H9 (cell line): ENCODE results near the gene MTNR1A. TPM values are rescaled to one million over a fixed set of nuclear protein-coding genes. Genes with fewer than 3 reads are reported as not detected.
A peak's percentile ranks its signal among the peaks of the same experiment; 100 is the strongest.

Experiments
- DNase-seq: peaks from one replicate; pipeline ENCODE4 v3.0.0-alpha.2; 2017
- H2AFZ ChIP-seq: one replicate; pipeline ENCODE4 v1.6.1; 2013; ENCODE audit warnings: mild to moderate bottlenecking, low read length, control low read depth, moderate library complexity
- H2AK5ac ChIP-seq: 2 replicates; pipeline ENCODE4 v1.6.1; 2013; ENCODE audit warnings: low read length, control low read depth, mixed read lengths; ENCODE audit not compliant: insufficient read length
- H2BK120ac ChIP-seq: one replicate; pipeline ENCODE4 v1.6.1; 2013; ENCODE audit warnings: low read depth, mild to moderate bottlenecking, low read length, control low read depth, inconsistent platforms; ENCODE audit not compliant: poor library complexity, severe bottlenecking
- H2BK12ac ChIP-seq: 2 replicates; pipeline ENCODE4 v1.6.1; 2013; ENCODE audit warnings: low read length, control low read depth, mixed read lengths, low read depth; ENCODE audit not compliant: insufficient read length
- H2BK15ac ChIP-seq: 2 replicates; pipeline ENCODE4 v1.6.1; 2013; ENCODE audit warnings: low read depth, low read length, control low read depth
- H2BK20ac ChIP-seq: one replicate; pipeline ENCODE4 v1.6.1; 2013; ENCODE audit warnings: low read depth, mild to moderate bottlenecking, low read length, control low read depth, inconsistent platforms; ENCODE audit not compliant: poor library complexity, severe bottlenecking
- H2BK5ac ChIP-seq: 2 replicates; pipeline ENCODE4 v1.6.1; 2013; ENCODE audit warnings: low read length, control low read depth, mixed read lengths; ENCODE audit not compliant: insufficient read length
- H3K14ac ChIP-seq: 2 replicates; pipeline ENCODE4 v1.6.1; 2013; ENCODE audit warnings: low read length, control low read depth; ENCODE audit not compliant: insufficient read depth
- H3K18ac ChIP-seq: 2 replicates; pipeline ENCODE4 v1.6.1; 2013; ENCODE audit warnings: low read depth, mild to moderate bottlenecking, mixed read lengths, low read length, control low read depth; ENCODE audit not compliant: insufficient read length
- H3K23ac ChIP-seq: 2 replicates; pipeline ENCODE4 v1.6.1; 2013; ENCODE audit warnings: low read length, control low read depth, mixed read lengths, low read depth; ENCODE audit not compliant: insufficient read length
- H3K23me2 ChIP-seq: 2 replicates; pipeline ENCODE4 v1.6.1; 2013; ENCODE audit warnings: low read depth, mild to moderate bottlenecking, mixed read lengths, low read length, control low read depth; ENCODE audit not compliant: insufficient read length, poor library complexity, severe bottlenecking
- H3K27ac ChIP-seq: 2 replicates; pipeline ENCODE4 v1.5.1; 2013; ENCODE audit warnings: low read length, control low read depth, mixed read lengths, low read depth; ENCODE audit not compliant: insufficient read length
- H3K27me3 ChIP-seq: 2 replicates; pipeline ENCODE4 v1.6.1; 2013; ENCODE audit warnings: low read length, control low read depth, inconsistent platforms; ENCODE audit not compliant: insufficient read depth
- H3K4ac ChIP-seq: 2 replicates; pipeline ENCODE4 v1.6.1; 2013; ENCODE audit warnings: low read depth, mild to moderate bottlenecking, control low read depth, inconsistent platforms, low read length, moderate library complexity
- H3K4me1 ChIP-seq: 2 replicates; pipeline ENCODE4 v1.6.1; 2013; ENCODE audit warnings: low read length, control low read depth, inconsistent platforms; ENCODE audit not compliant: insufficient read depth
- H3K4me2 ChIP-seq: 2 replicates; pipeline ENCODE4 v1.6.1; 2013; ENCODE audit warnings: low read length, control low read depth, mixed read lengths; ENCODE audit not compliant: insufficient read length, insufficient read depth
- H3K56ac ChIP-seq: 2 replicates; pipeline ENCODE4 v1.6.1; 2013; ENCODE audit warnings: low read depth, mild to moderate bottlenecking, mixed read lengths, low read length, control low read depth; ENCODE audit not compliant: insufficient read length
- H3K79me1 ChIP-seq: 2 replicates; pipeline ENCODE4 v1.6.1; 2013; ENCODE audit warnings: low read depth, mild to moderate bottlenecking, moderate library complexity, low read length, control low read depth, inconsistent platforms; ENCODE audit not compliant: insufficient read depth, poor library complexity, severe bottlenecking
- H3K79me2 ChIP-seq: 2 replicates; pipeline ENCODE4 v1.6.1; 2013; ENCODE audit warnings: low read length, control low read depth, inconsistent platforms; ENCODE audit not compliant: insufficient read depth
- H3K9ac ChIP-seq: 2 replicates; pipeline ENCODE4 v1.6.1; 2013; ENCODE audit warnings: low read length, control low read depth, mixed read lengths; ENCODE audit not compliant: insufficient read length; ENCODE audit errors: extremely low read depth
- H3K9me3 ChIP-seq: one replicate; pipeline ENCODE4 v1.6.1; 2013; ENCODE audit warnings: low read depth, low read length, inconsistent platforms; ENCODE audit not compliant: control insufficient read depth
- H3T11ph ChIP-seq: one replicate; pipeline ENCODE4 v1.6.1; 2013; ENCODE audit warnings: mild to moderate bottlenecking, low read length, control low read depth, inconsistent platforms
- H4K20me1 ChIP-seq: one replicate; pipeline ENCODE4 v1.6.1; 2013; ENCODE audit not compliant: control insufficient read depth, insufficient read length, insufficient read depth
- H4K5ac ChIP-seq: 2 replicates; pipeline ENCODE4 v1.6.1; 2013; ENCODE audit warnings: low read depth, mild to moderate bottlenecking, mixed read lengths, low read length, control low read depth; ENCODE audit not compliant: insufficient read length
- H4K8ac ChIP-seq: replicated peaks from 2 replicates; pipeline ENCODE4 v1.6.1; 2013; ENCODE audit warnings: low read length, control low read depth, mixed read lengths, low read depth; ENCODE audit not compliant: insufficient read length
- H4K91ac ChIP-seq: 2 replicates; pipeline ENCODE4 v1.6.1; 2013; ENCODE audit warnings: low read depth, mild to moderate bottlenecking, moderate library complexity, mixed read lengths, low read length, control low read depth; ENCODE audit not compliant: insufficient read length
- H3K27ac Mint-ChIP-seq, 3 experiments: 2 replicates in 2 of 3; 3 replicates in 1 of 3; pipeline ENCODE4 v1.8.0; 2020 to 2021; ENCODE audit warnings: mixed read lengths in 3 of 3, mild to moderate bottlenecking in 1 of 3, moderate library complexity in 1 of 3
- H3K27me3 Mint-ChIP-seq: 2 replicates; pipeline ENCODE4 v1.8.0; 2021; ENCODE audit warnings: low read depth, mild to moderate bottlenecking, moderate library complexity, mixed read lengths
- H3K36me3 Mint-ChIP-seq, 3 experiments: 2 replicates in 2 of 3; 3 replicates in 1 of 3; pipeline ENCODE4 v1.8.0; 2020 to 2021; ENCODE audit warnings: low read depth in 3 of 3, mixed read lengths in 3 of 3; ENCODE audit not compliant: insufficient read depth in 1 of 3
- H3K4me1 Mint-ChIP-seq, 2 experiments: 2 replicates each; pipeline ENCODE4 v1.8.0; 2020; ENCODE audit warnings: mixed read lengths in 2 of 2
- H3K4me3 Mint-ChIP-seq, 2 experiments: 2 replicates in 1 of 2; 3 replicates in 1 of 2; pipeline ENCODE4 v1.8.0; 2020 to 2021; ENCODE audit warnings: mild to moderate bottlenecking in 2 of 2, mixed read lengths in 2 of 2, moderate library complexity in 1 of 2
- H3K9me3 Mint-ChIP-seq, 2 experiments: 2 replicates in 1 of 2; 3 replicates in 1 of 2; pipeline ENCODE4 v1.8.0; 2020; ENCODE audit warnings: mild to moderate bottlenecking in 2 of 2, mixed read lengths in 2 of 2, moderate library complexity in 1 of 2
- WGBS: extraction: QIAGEN DNeasy Blood & Tissue Kit; methylation state at CpG from one replicate; pipeline ENCODE4 v1.1.7; 2013; ENCODE audit warnings: missing lambda C conversion rate, low lambda C conversion rate, mixed read lengths; ENCODE audit not compliant: insufficient read length; ENCODE audit errors: extremely low coverage; 5-methylcytosine and 5-hydroxymethylcytosine counted together
- total RNA-seq: library from RNA; stranded (reverse); gene quantifications from 2 replicates; pipeline ENCODE4 v1.2.1, GENCODE V29; 2021
- TF ChIP-seq, protein P1 (sequence below): fragments of 200-600 bp; sonication (generic); conservative IDR thresholded peaks from 3 replicates; pipeline ENCODE4 v1.8.0; 2021; ENCODE audit warnings: antibody characterized with exemption, mild to moderate bottlenecking

The MTNR1A gene
- total RNA-seq, 1 experiment from 2014 or later: 0.57 TPM

DNA sequence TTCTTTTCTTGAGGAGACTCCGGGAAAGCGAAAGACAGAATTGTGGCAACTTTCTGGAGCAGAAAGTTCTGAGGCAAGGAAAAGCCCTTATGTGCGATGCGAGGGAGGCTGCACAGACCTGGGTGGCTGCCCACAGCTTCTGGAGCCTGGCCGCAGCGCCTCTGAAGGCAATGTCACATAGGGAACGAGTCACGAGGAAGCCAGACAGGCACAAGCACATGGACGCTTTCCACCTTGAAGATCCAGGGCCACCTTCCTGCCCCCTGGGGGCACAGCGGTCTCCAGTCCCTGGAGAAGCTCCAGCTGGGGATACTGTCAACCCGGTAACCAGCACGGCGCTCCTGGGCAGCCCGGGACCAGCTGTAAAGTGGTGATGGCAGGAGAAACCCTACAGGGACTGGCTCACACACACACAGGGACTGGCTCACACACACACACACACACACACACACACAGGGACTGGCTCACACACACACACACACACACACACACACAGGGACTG lies 69.8 kb downstream of the MTNR1A start:
- Histone ChIP-seq H2BK20ac (no peak overlapping the region), H3K4ac (no peak overlapping the region), H3K79me2 (no peaks in the 10 kb centered on the region), H3K79me1 (no peaks in the 10 kb centered on the region), H3K27ac (no peak overlapping the region), H4K20me1 (no peaks in the 10 kb centered on the region), H3K9me3 (peaks cover 7% of the 10 kb centered on the region), H4K8ac (no peak overlapping the region), H3K9ac (no peak overlapping the region), H3K23ac (no peak overlapping the region), H3K18ac (no peak overlapping the region), H3T11ph (no peak overlapping the region), H3K4me1 (peaks cover 3% of the 10 kb centered on the region; the same call in 1 of the 2 replicates), H2BK12ac (no peak overlapping the region), H4K5ac (no peak overlapping the region), H3K56ac (no peak overlapping the region), H2BK15ac (no peak overlapping the region), H3K4me2 (no peak overlapping the region), H2BK5ac (no peak overlapping the region), H2AK5ac (no peak overlapping the region), H3K14ac (peak overlapping the region; percentile 63; the same call in 1 of the 2 replicates), H4K91ac (no peak overlapping the region), H2AFZ (no peak overlapping the region), H3K27me3 (no peaks in the 10 kb centered on the region), H3K23me2 (no peaks in the 10 kb centered on the region), H2BK120ac (no peak overlapping the region)
- Mint-ChIP-seq H3K27me3 (peaks cover 9% of the 10 kb centered on the region; the same call in 1 of the 2 replicates), H3K27ac (no peak overlapping the region), H3K4me1 (peaks cover 18 to 21% of the 10 kb centered on the region in 2 experiments), H3K9me3 (peaks cover 15 to 19% of the 10 kb centered on the region in 2 experiments), H3K4me3 (peak overlapping the region in 1 of 2 experiments; percentile 43; a peak in 2 of 5 replicates), H3K36me3 (peaks cover 5 to 13% (median 10%) of the 10 kb centered on the region in 3 experiments)
- DNase-seq: no peak
- WGBS: no CpG with 5 or more reads among the region's 14 CpGs
- TF ChIP-seq, protein P1, sequence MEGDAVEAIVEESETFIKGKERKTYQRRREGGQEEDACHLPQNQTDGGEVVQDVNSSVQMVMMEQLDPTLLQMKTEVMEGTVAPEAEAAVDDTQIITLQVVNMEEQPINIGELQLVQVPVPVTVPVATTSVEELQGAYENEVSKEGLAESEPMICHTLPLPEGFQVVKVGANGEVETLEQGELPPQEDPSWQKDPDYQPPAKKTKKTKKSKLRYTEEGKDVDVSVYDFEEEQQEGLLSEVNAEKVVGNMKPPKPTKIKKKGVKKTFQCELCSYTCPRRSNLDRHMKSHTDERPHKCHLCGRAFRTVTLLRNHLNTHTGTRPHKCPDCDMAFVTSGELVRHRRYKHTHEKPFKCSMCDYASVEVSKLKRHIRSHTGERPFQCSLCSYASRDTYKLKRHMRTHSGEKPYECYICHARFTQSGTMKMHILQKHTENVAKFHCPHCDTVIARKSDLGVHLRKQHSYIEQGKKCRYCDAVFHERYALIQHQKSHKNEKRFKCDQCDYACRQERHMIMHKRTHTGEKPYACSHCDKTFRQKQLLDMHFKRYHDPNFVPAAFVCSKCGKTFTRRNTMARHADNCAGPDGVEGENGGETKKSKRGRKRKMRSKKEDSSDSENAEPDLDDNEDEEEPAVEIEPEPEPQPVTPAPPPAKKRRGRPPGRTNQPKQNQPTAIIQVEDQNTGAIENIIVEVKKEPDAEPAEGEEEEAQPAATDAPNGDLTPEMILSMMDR: no peak
